GM12878 (cell line): ENCODE results near the gene PACSIN3. TPM values are rescaled to one million over a fixed set of nuclear protein-coding genes. Genes with fewer than 3 reads are reported as not detected.

ENCODE experiments used
- BACH1 ChIP-seq: fragments of 450-650 bp; IDR thresholded peaks from 2 replicates; pipeline ENCODE4 v1.6.1; 2017; ENCODE audit warnings: mild to moderate bottlenecking, borderline replicate concordance
- CHD1 ChIP-seq: IDR thresholded peaks from 2 replicates; pipeline ENCODE4 v1.6.1; 2012; ENCODE audit warnings: low read depth, low read length, improper control_type of control experiment
- CUX1 ChIP-seq: IDR thresholded peaks from 2 replicates; pipeline ENCODE4 v1.6.1; 2012; ENCODE audit warnings: improper control_type of control experiment, low read depth, low read length; ENCODE audit not compliant: insufficient replicate concordance
- EP300 ChIP-seq, 2 experiments: fragments of 150-350 bp in 1 of 2; IDR thresholded peaks; 2 replicates each; pipeline ENCODE4 v1.6.1; 2011 to 2012; ENCODE audit warnings: low read depth in 2 of 2, low read length in 2 of 2, borderline replicate concordance in 1 of 2, improper control_type of control experiment in 1 of 2, inconsistent platforms in 1 of 2; ENCODE audit not compliant: control insufficient read depth in 1 of 2
- GATAD2B ChIP-seq: fragments of 450-650 bp; conservative IDR thresholded peaks from 2 replicates; pipeline ENCODE4 v1.6.1; 2017; ENCODE audit warnings: low read depth, mild to moderate bottlenecking, moderate library complexity
- IKZF1 ChIP-seq: fragments of 450-650 bp; conservative IDR thresholded peaks from 2 replicates; pipeline ENCODE4 v1.6.1; 2017; ENCODE audit warnings: antibody characterized with exemption, mild to moderate bottlenecking
- NBN ChIP-seq: fragments of 450-650 bp; IDR thresholded peaks from 2 replicates; pipeline ENCODE4 v1.6.1; 2016
- NR2C2 ChIP-seq: IDR thresholded peaks from 2 replicates; pipeline ENCODE4 v1.6.1; 2011; ENCODE audit warnings: borderline replicate concordance, low read depth; ENCODE audit not compliant: control insufficient read depth, insufficient read length
- PAX5 ChIP-seq: IDR thresholded peaks from 2 replicates; pipeline ENCODE4 v1.6.1; 2011; ENCODE audit warnings: low read depth, low read length, borderline replicate concordance
- POLR2AphosphoS5 ChIP-seq: IDR thresholded peaks from 2 replicates; pipeline ENCODE4 v1.6.1; 2011; ENCODE audit warnings: mild to moderate bottlenecking, low read length, inconsistent platforms
- RCOR1 ChIP-seq: conservative IDR thresholded peaks from 2 replicates; pipeline ENCODE4 v1.6.1; 2012; ENCODE audit warnings: low read depth, low read length, improper control_type of control experiment
- RUNX3 ChIP-seq: IDR thresholded peaks from 2 replicates; pipeline ENCODE4 v1.6.1; 2012; ENCODE audit warnings: low read length, inconsistent platforms
- ZNF207 ChIP-seq: fragments of 450-650 bp; IDR thresholded peaks from 2 replicates; pipeline ENCODE4 v1.6.1; 2014; ENCODE audit warnings: antibody characterized with exemption, mild to moderate bottlenecking, borderline replicate concordance
- ZNF217 ChIP-seq: fragments of 450-650 bp; IDR thresholded peaks from 2 replicates; pipeline ENCODE4 v1.6.1; 2017; ENCODE audit warnings: antibody characterized with exemption, mild to moderate bottlenecking
- ZNF274 ChIP-seq: IDR thresholded peaks from one replicate; pipeline ENCODE4 v1.8.0; 2011; ENCODE audit not compliant: insufficient read length, insufficient read depth
- polyA plus RNA-seq, 11 experiments: library from polyadenylated mRNA; depleted of rRNA in 4 of 11; unstranded in 6 of 11; stranded (reverse) in 5 of 11; fragments of >200 nt; fragmentation: Nextera tagmentation in 4 of 11; fragmentation: Illumina TruSeq in 1 of 11; extraction: Ambion mirVana in 4 of 11; extraction: Trizol in 1 of 11; gene quantifications; 1 replicate in 1 of 11; 2 replicates in 10 of 11; pipeline versions ENCODE4 v1.2.1 to v1.2.3, GENCODE V29; 2011 to 2016; ENCODE audit warnings: inconsistent platforms in 2 of 11, missing spikeins in 2 of 11, low read depth in 1 of 11
- total RNA-seq, 4 experiments: library from RNA; depleted of rRNA in 3 of 4; stranded (reverse); fragments of >200 nt in 3 of 4; fragmentation: Illumina TruSeq in 1 of 4; extraction: Trizol in 1 of 4; gene quantifications; 2 replicates each; pipeline versions ENCODE4 v1.2.1 to v1.2.3, GENCODE V29; 2013 to 2021
- TF ChIP-seq, protein P1 (sequence below): fragments of 450-650 bp; IDR thresholded peaks from 2 replicates; pipeline ENCODE4 v1.6.1; 2016; ENCODE audit warnings: mild to moderate bottlenecking, moderate library complexity, borderline replicate concordance
- TF ChIP-seq, protein P2 (sequence below): fragments of 450-650 bp; formaldehyde crosslinking; IDR thresholded peaks from 2 replicates; pipeline ENCODE4 v1.4.0; 2020; ENCODE audit warnings: mild to moderate bottlenecking, moderate library complexity

Gene PACSIN3
- total and polyA plus RNA-seq, 10 of the 15 experiments (the other 5 are each of a cell fraction or from before 2014, with no cell fraction given): 0.05 to 0.82 (median 0.22) TPM; not detected in 1

DNA sequence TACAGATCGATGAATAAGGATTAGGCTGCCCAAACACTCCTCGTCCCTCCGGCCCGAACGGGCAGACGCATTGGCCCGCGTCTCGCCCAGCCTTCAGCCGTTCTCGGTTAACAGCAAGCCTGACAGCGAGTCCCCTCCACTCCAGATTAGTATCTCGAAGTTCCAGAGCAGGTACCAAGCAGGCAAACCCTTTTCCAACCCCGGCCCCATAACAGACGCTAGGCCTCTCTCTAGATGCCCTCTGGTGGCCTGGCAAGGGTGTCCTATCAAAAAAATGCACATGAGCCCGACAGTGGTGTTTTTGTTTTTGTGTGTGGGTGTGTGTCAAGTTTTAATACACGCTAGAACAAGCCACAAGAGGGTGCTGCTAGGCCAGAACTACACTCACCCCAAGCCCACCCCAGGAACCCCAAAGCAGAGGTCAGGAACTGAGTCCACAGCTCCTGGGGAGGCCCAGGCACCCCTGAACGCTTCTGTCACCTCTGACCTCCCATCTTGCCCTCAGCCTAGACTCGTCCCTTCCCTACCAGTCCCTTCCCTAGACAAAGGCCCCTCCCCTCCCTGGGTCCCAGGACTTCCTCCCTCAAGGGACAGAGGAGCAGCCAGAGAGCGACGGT lies 8.9 kb downstream of the PACSIN3 start (continued):
- TF ChIP-seq, protein P1, sequence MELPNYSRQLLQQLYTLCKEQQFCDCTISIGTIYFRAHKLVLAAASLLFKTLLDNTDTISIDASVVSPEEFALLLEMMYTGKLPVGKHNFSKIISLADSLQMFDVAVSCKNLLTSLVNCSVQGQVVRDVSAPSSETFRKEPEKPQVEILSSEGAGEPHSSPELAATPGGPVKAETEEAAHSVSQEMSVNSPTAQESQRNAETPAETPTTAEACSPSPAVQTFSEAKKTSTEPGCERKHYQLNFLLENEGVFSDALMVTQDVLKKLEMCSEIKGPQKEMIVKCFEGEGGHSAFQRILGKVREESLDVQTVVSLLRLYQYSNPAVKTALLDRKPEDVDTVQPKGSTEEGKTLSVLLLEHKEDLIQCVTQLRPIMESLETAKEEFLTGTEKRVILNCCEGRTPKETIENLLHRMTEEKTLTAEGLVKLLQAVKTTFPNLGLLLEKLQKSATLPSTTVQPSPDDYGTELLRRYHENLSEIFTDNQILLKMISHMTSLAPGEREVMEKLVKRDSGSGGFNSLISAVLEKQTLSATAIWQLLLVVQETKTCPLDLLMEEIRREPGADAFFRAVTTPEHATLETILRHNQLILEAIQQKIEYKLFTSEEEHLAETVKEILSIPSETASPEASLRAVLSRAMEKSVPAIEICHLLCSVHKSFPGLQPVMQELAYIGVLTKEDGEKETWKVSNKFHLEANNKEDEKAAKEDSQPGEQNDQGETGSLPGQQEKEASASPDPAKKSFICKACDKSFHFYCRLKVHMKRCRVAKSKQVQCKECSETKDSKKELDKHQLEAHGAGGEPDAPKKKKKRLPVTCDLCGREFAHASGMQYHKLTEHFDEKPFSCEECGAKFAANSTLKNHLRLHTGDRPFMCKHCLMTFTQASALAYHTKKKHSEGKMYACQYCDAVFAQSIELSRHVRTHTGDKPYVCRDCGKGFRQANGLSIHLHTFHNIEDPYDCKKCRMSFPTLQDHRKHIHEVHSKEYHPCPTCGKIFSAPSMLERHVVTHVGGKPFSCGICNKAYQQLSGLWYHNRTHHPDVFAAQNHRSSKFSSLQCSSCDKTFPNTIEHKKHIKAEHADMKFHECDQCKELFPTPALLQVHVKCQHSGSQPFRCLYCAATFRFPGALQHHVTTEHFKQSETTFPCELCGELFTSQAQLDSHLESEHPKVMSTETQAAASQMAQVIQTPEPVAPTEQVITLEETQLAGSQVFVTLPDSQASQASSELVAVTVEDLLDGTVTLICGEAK: 0 out of 2 replicates have a peak, but pooled peaks have one; percentile 21
- peak; percentile 4; the same call in 1 of the 2 replicates for TF ChIP-seq BACH1
- no peak for TF ChIP-seq ZNF274
- TF ChIP-seq ZNF207: peak; percentile 90; the same call in 1 of the 2 replicates
- no peak for TF ChIP-seq NR2C2
- 0 out of 4 replicates have a peak, but pooled peaks of 1 of the 2 experiments have one; percentile 9 for TF ChIP-seq EP300 (IDR thresholded peaks at IDR 0.05; ENCODE audit: borderline replicate concordance in 1 of 2, control insufficient read depth in 1 of 2, low read depth in 2 of 2, low read length in 2 of 2)
- TF ChIP-seq CUX1: peak; percentile 38
- TF ChIP-seq RUNX3: no peak
- no peak for TF ChIP-seq PAX5
- TF ChIP-seq POLR2AphosphoS5: no peak
- TF ChIP-seq, protein P2, sequence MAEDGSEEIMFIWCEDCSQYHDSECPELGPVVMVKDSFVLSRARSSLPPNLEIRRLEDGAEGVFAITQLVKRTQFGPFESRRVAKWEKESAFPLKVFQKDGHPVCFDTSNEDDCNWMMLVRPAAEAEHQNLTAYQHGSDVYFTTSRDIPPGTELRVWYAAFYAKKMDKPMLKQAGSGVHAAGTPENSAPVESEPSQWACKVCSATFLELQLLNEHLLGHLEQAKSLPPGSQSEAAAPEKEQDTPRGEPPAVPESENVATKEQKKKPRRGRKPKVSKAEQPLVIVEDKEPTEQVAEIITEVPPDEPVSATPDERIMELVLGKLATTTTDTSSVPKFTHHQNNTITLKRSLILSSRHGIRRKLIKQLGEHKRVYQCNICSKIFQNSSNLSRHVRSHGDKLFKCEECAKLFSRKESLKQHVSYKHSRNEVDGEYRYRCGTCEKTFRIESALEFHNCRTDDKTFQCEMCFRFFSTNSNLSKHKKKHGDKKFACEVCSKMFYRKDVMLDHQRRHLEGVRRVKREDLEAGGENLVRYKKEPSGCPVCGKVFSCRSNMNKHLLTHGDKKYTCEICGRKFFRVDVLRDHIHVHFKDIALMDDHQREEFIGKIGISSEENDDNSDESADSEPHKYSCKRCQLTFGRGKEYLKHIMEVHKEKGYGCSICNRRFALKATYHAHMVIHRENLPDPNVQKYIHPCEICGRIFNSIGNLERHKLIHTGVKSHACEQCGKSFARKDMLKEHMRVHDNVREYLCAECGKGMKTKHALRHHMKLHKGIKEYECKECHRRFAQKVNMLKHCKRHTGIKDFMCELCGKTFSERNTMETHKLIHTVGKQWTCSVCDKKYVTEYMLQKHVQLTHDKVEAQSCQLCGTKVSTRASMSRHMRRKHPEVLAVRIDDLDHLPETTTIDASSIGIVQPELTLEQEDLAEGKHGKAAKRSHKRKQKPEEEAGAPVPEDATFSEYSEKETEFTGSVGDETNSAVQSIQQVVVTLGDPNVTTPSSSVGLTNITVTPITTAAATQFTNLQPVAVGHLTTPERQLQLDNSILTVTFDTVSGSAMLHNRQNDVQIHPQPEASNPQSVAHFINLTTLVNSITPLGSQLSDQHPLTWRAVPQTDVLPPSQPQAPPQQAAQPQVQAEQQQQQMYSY (CRISPR knock-in tag): no peak
- peak; percentile 80 for TF ChIP-seq NBN
- no peak for TF ChIP-seq IKZF1
- TF ChIP-seq CHD1: no peak
- TF ChIP-seq RCOR1: no peak
- TF ChIP-seq ZNF217: no peak
- peak; percentile 71 for TF ChIP-seq GATAD2B
